Kasumi-1 (cell line): ENCODE data around the gene HOXD13.
A peak's percentile ranks its signal among the peaks of the same experiment; 100 is the strongest.

ENCODE experiments used
- DNase-seq, 2 experiments: peaks; one replicate each; lab custom pipeline; 2025; lab: John Stamatoyannopoulos, UW

HOXD13 gene

GRCh38 chr2:176132205-176133171 is 40.0 kb downstream of the HOXD13 start:
- DNase-seq = no peak

- no peak for DNase-seq
Observed at GRCh38 chr2:176133389-176133788, 40.9 kb downstream of the HOXD13 start.

- DNase-seq = no peak
Observed at GRCh38 chr2:176134035-176134434, 41.5 kb downstream of the HOXD13 start.

GRCh38 chr2:176135035-176135440 is 42.5 kb downstream of the HOXD13 start:
- DNase-seq = no peak

- no peak for DNase-seq
Observed at GRCh38 chr2:176136374-176137251, 44.1 kb downstream of the HOXD13 start.

GRCh38 chr2:176137252-176137580 is 44.7 kb downstream of the HOXD13 start:
- DNase-seq = no peak

GRCh38 chr2:176137906-176138305 is 45.4 kb downstream of the HOXD13 start:
- no peak for DNase-seq

GRCh38 chr2:176138526-176138922 is 46.0 kb downstream of the HOXD13 start:
- no peak for DNase-seq

GRCh38 chr2:176138923-176139660 is 46.6 kb downstream of the HOXD13 start:
- no peak for DNase-seq

- peak in 1 of 2 experiments; percentile 56 for DNase-seq
Observed at GRCh38 chr2:176139661-176140512, 47.4 kb downstream of the HOXD13 start.

GRCh38 chr2:176140513-176141317 is 48.2 kb downstream of the HOXD13 start:
- DNase-seq = peak; percentile 70 to 80

- no peak for DNase-seq
Observed at GRCh38 chr2:176142281-176142680, 49.8 kb downstream of the HOXD13 start.
